GM12874 (cell line): ENCODE measurements around the gene TRAF5.

Source experiments
- TF ChIP-seq, protein P1 (sequence below): IDR thresholded peaks from 2 replicates; pipeline ENCODE4 v1.5.1; 2011; ENCODE audit warnings: low read depth, mild to moderate bottlenecking, control low read depth, low read length, moderate library complexity; ENCODE audit not compliant: insufficient read depth

TRAF5 gene

DNA sequence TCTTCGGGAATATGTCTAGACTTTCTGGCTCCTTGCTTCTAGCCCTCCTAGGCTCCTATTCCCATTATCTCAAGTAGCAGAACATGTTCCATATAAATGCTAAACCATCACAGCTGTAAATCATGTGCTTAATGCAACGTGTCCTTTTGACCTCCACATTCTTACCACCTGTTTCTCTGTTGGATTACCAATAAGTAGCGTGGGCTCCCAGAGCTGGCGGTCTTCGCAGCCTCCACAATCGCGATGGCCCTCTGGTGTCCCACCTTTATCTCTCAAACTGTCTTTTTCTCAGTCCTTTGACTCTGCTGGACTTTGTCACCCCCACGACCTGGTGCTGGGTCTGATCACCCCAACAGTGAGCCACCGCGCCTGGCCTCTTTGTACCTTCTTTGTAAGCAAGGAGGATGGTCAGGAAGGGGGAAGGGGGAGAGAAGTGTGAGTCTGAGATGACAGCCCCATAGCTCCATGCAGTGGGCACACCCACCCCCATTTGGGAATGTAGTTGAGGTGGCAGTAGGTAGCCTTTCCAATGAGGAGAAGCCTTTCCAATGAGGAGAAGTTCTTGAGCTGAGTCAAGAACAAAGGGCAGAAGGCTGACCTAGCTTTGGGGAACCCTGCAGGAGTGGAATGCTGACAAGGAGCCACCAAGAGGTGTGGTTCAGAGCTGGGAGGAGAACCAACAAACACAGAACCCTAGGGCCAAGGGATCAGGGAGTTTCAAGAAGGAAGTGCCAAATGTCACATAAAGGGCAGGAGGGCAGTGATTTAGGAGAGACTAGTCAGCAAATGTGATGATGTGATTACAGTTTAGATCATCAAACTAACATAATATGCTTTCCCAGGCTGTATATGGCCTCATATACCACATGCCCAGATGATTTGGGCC, 14.2 kb downstream of the TRAF5 start:
- TF ChIP-seq, protein P1, sequence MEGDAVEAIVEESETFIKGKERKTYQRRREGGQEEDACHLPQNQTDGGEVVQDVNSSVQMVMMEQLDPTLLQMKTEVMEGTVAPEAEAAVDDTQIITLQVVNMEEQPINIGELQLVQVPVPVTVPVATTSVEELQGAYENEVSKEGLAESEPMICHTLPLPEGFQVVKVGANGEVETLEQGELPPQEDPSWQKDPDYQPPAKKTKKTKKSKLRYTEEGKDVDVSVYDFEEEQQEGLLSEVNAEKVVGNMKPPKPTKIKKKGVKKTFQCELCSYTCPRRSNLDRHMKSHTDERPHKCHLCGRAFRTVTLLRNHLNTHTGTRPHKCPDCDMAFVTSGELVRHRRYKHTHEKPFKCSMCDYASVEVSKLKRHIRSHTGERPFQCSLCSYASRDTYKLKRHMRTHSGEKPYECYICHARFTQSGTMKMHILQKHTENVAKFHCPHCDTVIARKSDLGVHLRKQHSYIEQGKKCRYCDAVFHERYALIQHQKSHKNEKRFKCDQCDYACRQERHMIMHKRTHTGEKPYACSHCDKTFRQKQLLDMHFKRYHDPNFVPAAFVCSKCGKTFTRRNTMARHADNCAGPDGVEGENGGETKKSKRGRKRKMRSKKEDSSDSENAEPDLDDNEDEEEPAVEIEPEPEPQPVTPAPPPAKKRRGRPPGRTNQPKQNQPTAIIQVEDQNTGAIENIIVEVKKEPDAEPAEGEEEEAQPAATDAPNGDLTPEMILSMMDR, result no peak

DNA sequence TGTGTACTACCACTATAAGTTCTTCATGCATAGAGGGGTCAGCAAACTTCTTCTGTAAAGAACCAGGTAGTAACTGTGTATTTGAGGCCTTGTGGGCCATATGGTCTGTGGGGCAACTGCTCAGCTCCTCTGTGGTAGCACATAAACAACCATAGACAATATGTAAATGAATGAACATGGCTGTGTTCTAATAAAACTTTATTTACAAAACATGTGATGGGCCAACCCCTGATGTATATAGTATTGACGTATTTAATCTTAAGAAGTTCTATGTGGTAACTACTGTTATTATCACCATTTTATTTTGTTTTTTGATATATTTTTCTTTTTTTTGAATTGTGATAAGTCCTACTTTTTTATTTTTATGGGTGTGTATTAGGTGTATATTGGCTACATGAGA, 15.4 kb downstream of the TRAF5 start:
- TF ChIP-seq, protein P1, result no peak

DNA sequence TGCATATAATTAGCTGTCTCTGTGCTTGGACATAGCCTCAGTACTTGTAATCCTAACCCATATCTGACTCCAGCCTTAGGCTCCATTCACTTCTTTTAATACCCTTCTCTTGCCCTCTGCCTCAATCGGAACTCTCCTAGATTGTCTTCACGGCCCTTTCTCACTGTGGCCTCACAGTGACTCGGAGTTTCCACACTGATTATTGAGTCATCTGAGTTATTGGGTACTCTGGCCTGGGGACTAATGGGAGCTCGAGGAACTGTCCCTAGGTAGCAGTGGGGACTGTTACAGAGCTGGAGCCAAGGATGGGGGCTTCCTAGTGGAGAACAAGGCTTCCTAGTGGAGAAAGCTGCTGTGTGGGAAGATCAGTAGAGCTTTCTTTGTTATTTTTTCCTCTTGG, 17.0 kb downstream of the TRAF5 start:
- TF ChIP-seq, protein P1, result no peak

DNA sequence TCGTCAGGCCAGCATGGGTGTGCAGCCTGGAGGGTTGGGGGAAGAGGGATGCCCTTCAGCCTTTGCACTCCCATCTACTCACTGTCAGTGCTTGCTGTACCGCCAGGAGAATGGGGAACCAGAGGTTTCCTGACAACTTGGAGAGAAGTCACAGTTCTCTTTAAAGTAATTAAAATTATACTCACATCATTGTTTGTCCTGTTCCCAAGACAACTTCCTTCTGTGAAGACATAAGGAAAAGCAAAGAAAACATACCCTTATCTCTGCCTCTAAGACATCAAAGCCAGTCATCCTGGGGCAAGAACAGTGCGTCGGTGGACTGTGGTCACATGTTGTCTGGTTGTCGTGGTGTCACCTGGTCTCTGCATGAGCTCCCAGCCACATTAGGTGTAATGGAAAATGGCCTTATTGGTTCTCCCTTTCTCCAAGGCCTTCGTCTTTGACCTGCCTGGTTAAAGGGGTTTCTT, 17.6 kb downstream of the TRAF5 start:
- TF ChIP-seq, protein P1, result no peak

DNA sequence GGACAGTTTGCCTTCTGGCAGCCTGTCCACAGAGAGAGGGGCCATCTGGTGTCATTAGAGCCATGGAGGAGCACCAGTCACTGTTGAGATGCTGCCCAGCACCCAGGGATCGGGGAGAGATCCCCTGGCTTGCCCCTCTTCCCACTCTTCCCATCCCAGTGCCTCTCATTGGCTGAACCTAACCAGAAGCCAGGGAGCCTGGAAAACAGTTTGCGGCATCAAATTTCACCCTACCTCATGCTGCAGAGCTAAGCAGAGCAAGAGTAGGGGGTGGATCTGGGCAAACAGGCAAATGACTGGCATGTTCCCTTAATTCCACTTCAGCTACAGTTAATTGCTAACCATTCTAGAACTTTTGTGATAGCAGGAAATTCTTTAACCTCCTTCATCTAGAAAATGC, 19.1 kb downstream of the TRAF5 start:
- TF ChIP-seq, protein P1, result no peak

DNA sequence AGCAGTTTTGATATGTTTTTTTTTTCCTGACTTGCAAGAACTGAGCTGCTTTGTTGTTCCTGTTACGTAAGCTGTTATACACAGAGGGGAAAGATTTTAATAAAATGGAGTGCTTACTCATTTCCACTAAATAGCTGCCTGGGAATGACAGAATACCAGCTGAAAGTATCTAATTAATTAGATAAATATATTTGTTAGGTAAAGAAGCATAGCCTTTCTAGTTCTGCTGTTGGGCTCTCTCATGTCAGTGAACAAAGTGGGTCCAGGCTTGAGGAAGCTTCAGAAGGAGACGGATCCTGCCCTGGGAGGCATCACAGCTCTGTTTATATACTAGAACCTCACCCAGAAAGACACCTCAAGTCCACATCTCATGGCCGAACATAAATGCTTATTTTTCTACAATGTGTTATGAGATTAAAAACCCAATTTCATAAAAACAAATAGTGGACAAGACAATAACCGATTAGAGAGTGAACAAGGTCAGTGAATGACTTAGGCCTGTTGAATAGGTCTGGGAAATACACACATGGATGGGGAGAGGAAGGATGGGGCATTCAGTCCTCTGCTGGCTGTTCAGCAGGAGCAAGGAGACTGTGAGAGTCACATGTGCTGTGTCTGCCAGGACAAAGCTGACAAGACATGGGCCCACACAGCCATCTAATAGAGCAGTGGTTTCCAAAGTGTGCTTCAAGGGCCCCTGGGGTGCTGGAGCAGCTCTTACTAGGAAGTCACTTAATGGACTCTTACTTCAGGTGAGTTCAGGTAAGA, 20.6 kb downstream of the TRAF5 start:
- TF ChIP-seq, protein P1, result no peak

DNA sequence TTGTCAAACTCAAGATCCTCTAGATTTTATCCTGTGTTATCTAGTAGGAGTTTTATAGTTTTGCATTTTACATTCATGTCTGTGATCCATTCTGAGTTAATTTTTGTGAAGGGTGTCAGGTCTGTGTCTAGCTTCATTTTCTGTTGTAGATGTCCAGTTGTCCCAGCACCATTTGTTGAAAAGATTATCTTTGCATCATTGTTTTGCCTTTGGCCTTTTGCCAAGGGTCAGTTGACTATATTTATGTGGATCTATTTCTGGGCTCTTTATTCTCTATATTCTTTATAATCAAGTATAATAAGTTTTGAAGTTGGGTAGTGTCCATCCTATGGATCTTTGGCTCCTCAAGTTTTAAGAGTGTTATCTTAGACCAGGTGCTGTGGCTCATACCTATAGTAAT, 21.9 kb downstream of the TRAF5 start:
- TF ChIP-seq, protein P1, result no peak
